ENCODE results near the gene ZNF132.
"Not testable (repeated sequence)": the region's sequence is repeated elsewhere in the genome, so short reads cannot be mapped to it uniquely, and the experiment has no call there.

Gene ZNF132

GRCh38 chr19:58406818-58407657 is 32.9 kb downstream of the ZNF132 start:
- DNase-seq = no peak

GRCh38 chr19:58403920-58404478 is 36.0 kb downstream of the ZNF132 start:
- DNase-seq = not testable (repeated sequence)

- DNase-seq = no peak
Measured at GRCh38 chr19:58401840-58402421, 38.0 kb downstream of the ZNF132 start.

GRCh38 chr19:58400916-58401839 is 38.8 kb downstream of the ZNF132 start:
- DNase-seq = peak; percentile 99

GRCh38 chr19:58400316-58400915 is 39.5 kb downstream of the ZNF132 start:
- DNase-seq = no peak

- no peak for DNase-seq
Measured at GRCh38 chr19:58399903-58400302, 40.0 kb downstream of the ZNF132 start.

GRCh38 chr19:58398545-58398944 is 41.4 kb downstream of the ZNF132 start:
- no peak for DNase-seq

- no peak for DNase-seq
Measured at GRCh38 chr19:58398087-58398486, 41.9 kb downstream of the ZNF132 start.

GRCh38 chr19:58397533-58398037 is 42.4 kb downstream of the ZNF132 start:
- DNase-seq = no peak

- no peak for DNase-seq
Measured at GRCh38 chr19:58396691-58397532, 43.0 kb downstream of the ZNF132 start.

GRCh38 chr19:58395979-58396627 is 43.9 kb downstream of the ZNF132 start:
- no peak for DNase-seq

- DNase-seq = no peak
Measured at GRCh38 chr19:58395220-58395978, 44.6 kb downstream of the ZNF132 start, which contains the start of gene RNF225. RNF225 (plus strand) TSS chr19:58395656; CDS start chr19:58396090, 434 bp downstream.

GRCh38 chr19:58394821-58395219 is 45.1 kb downstream of the ZNF132 start:
- no peak for DNase-seq

GRCh38 chr19:58393725-58394033 is 46.3 kb downstream of the ZNF132 start:
- DNase-seq = no peak

- no peak for DNase-seq
Measured at GRCh38 chr19:58392945-58393724, 46.8 kb downstream of the ZNF132 start.

- no peak for DNase-seq
Measured at GRCh38 chr19:58388175-58388526, 51.8 kb downstream of the ZNF132 start.

- DNase-seq = no peak
Measured at GRCh38 chr19:58387338-58388174, 52.4 kb downstream of the ZNF132 start.

GRCh38 chr19:58386576-58387337 is 53.2 kb downstream of the ZNF132 start, which contains the start of gene RPS5:
RPS5 (plus strand) TSS chr19:58387269; CDS start chr19:58388138, 869 bp downstream.
- DNase-seq = peak; percentile 93
